CD14-positive monocyte (primary cell): ENCODE results near the gene HEBP2. TPM values are rescaled to one million over a fixed set of nuclear protein-coding genes. Genes with fewer than 3 reads are reported as not detected.
A peak's percentile ranks its signal among the peaks of the same experiment; 100 is the strongest.

Experiments used
- DNase-seq, 3 donors: peaks; one replicate each; pipeline ENCODE4 v3.0.0-alpha.2; 2011 to 2022
- H2AFZ ChIP-seq: 2 replicates; pipeline ENCODE4 v1.6.0; 2012; ENCODE audit warnings: mild to moderate bottlenecking, low read depth, low read length, inconsistent platforms; ENCODE audit not compliant: insufficient read depth, poor library complexity, severe bottlenecking
- H3K27ac ChIP-seq, 2 donors: 1 replicate in 1 of 2; 2 replicates in 1 of 2; pipeline ENCODE4 v1.5.1; 2012 to 2013; ENCODE audit warnings: low read length in 2 of 2, control low read depth in 1 of 2, inconsistent platforms in 1 of 2, low read depth in 1 of 2, mild to moderate bottlenecking in 1 of 2
- H3K27me3 ChIP-seq, 2 donors: one replicate each; pipeline versions ENCODE4 v1.6.0 to v1.6.1; 2011 to 2013; ENCODE audit warnings: low read length in 2 of 2; ENCODE audit not compliant: control insufficient read depth in 2 of 2, insufficient read depth in 2 of 2
- H3K36me3 ChIP-seq, 2 donors: replicated peaks in 1 of 2; 1 replicate in 1 of 2; 2 replicates in 1 of 2; pipeline versions ENCODE4 v1.5.1 to v1.6.1; 2012 to 2013; ENCODE audit warnings: low read length in 2 of 2, control low read depth in 1 of 2, inconsistent platforms in 1 of 2, mild to moderate bottlenecking in 1 of 2; ENCODE audit not compliant: insufficient read depth in 2 of 2, control insufficient read depth in 1 of 2
- H3K4me1 ChIP-seq, 2 donors: 1 replicate in 1 of 2; 2 replicates in 1 of 2; pipeline versions ENCODE4 v1.5.1 to v1.6.1; 2012 to 2013; ENCODE audit warnings: low read length in 2 of 2, control low read depth in 1 of 2, inconsistent platforms in 1 of 2, mild to moderate bottlenecking in 1 of 2, moderate library complexity in 1 of 2; ENCODE audit not compliant: insufficient read depth in 2 of 2, control insufficient read depth in 1 of 2
- H3K4me2 ChIP-seq: replicated peaks from 2 replicates; pipeline ENCODE3; 2012; ENCODE audit warnings: low read length, moderate library complexity, mild to moderate bottlenecking; ENCODE audit not compliant: poor library complexity, severe bottlenecking; ENCODE audit errors: extremely low read depth
- H3K4me3 ChIP-seq, 3 experiments: fragments of 200-600 bp in 1 of 3; sonication (generic) in 1 of 3; replicated peaks in 1 of 3; 1 replicate in 2 of 3; 2 replicates in 1 of 3; pipeline ENCODE4 v1.5.1; 2011 to 2013; ENCODE audit warnings: low read length in 3 of 3, mild to moderate bottlenecking in 3 of 3, control low read depth in 2 of 3, low read depth in 2 of 3, inconsistent platforms in 1 of 3, moderate library complexity in 1 of 3
- H3K79me2 ChIP-seq: 2 replicates; pipeline ENCODE4 v1.6.0; 2012; ENCODE audit warnings: mild to moderate bottlenecking, control low read depth, inconsistent platforms, low read length, moderate library complexity; ENCODE audit not compliant: insufficient read depth
- H3K9ac ChIP-seq: 2 replicates; pipeline ENCODE4 v1.6.0; 2017; ENCODE audit warnings: low read length, mild to moderate bottlenecking; ENCODE audit not compliant: insufficient read depth, poor library complexity, severe bottlenecking
- H3K9me3 ChIP-seq, 2 donors: replicated peaks in 1 of 2; 1 replicate in 1 of 2; 2 replicates in 1 of 2; pipeline versions ENCODE4 v1.5.1 to v1.6.1; 2012 to 2013; ENCODE audit warnings: low read length in 2 of 2, control low read depth in 1 of 2; ENCODE audit not compliant: control insufficient read depth in 1 of 2, insufficient read depth in 1 of 2
- H4K20me1 ChIP-seq: 2 replicates; pipeline ENCODE4 v1.6.0; 2012; ENCODE audit warnings: mild to moderate bottlenecking, low read length, control low read depth, moderate library complexity; ENCODE audit not compliant: insufficient read depth
- H3K27ac Mint-ChIP-seq, 7 donors: one replicate each; pipeline ENCODE4 v1.8.0; 2020; ENCODE audit warnings: mild to moderate bottlenecking in 7 of 7, mixed read lengths in 7 of 7, moderate library complexity in 6 of 7, inconsistent platforms in 2 of 7
- H3K27me3 Mint-ChIP-seq, 3 donors: one replicate each; pipeline ENCODE4 v1.8.0; 2021 to 2022; ENCODE audit warnings: low read depth in 3 of 3, mild to moderate bottlenecking in 3 of 3, mixed read lengths in 3 of 3, moderate library complexity in 3 of 3, inconsistent platforms in 1 of 3
- H3K36me3 Mint-ChIP-seq, 2 donors: one replicate each; pipeline ENCODE4 v1.8.0; 2020; ENCODE audit warnings: mixed read lengths in 2 of 2, inconsistent platforms in 1 of 2, mild to moderate bottlenecking in 1 of 2
- H3K4me1 Mint-ChIP-seq: one replicate; pipeline ENCODE4 v1.8.0; 2020; ENCODE audit warnings: mild to moderate bottlenecking, mixed read lengths
- H3K4me3 Mint-ChIP-seq, 2 donors: one replicate each; pipeline ENCODE4 v1.8.0; 2020; ENCODE audit warnings: mild to moderate bottlenecking in 2 of 2, mixed read lengths in 2 of 2, moderate library complexity in 1 of 2
- H3K9me3 Mint-ChIP-seq, 7 donors: one replicate each; pipeline ENCODE4 v1.8.0; 2020 to 2022; ENCODE audit warnings: mixed read lengths in 7 of 7, mild to moderate bottlenecking in 6 of 7, moderate library complexity in 6 of 7, inconsistent platforms in 2 of 7
- WGBS: methylation state at CpG from one replicate; pipeline ENCODE4 v1.1.5; 2013; ENCODE audit warnings: missing lambda C conversion rate; ENCODE audit not compliant: insufficient coverage; 5-methylcytosine and 5-hydroxymethylcytosine counted together
- intact Hi-C, 2 donors: fragments of 100-400 bp; cut with micrococcal nuclease; formaldehyde crosslinking; loops; one replicate each; pipeline versions ENCODE4 v1.15.0 to v1.15.1; 2023
- polyA plus RNA-seq, 3 donors: library from polyadenylated mRNA; depleted of rRNA in 1 of 3; unstranded in 2 of 3; stranded (reverse) in 1 of 3; fragments of 300-500 nt in 2 of 3; fragments of >200 nt in 1 of 3; fragmentation: Illumina TruSeq in 2 of 3; gene quantifications; 1 replicate in 2 of 3; 2 replicates in 1 of 3; pipeline ENCODE4 v1.2.3, GENCODE V29; 2012 to 2021
- TF ChIP-seq, protein P1 (sequence below): fragments of 200-600 bp; IDR thresholded peaks from one replicate; pipeline ENCODE4 v1.8.0; 2022; ENCODE audit warnings: antibody characterized with exemption, mild to moderate bottlenecking

The HEBP2 gene
- polyA plus RNA-seq, 3 donors: 17.0 to 97.5 (median 96.8) TPM

GRCh38 chr6:138456401-138456790 lies 52.4 kb downstream of the HEBP2 start:
- peaks cover 19% of the 10 kb centered on the region for H3K4me1 Mint-ChIP-seq
- H3K9ac ChIP-seq: no peak overlapping the region
- H3K27me3 Mint-ChIP-seq: no peaks in the 10 kb centered on the region
- 92% methylated on average over 2 of the region's 6 CpGs for WGBS
- no peak for DNase-seq
- H3K4me2 ChIP-seq: peak overlapping the region; percentile 50
- H3K27me3 ChIP-seq: no peaks in the 10 kb centered on the region
- intact Hi-C loops: loop anchor here in 1 of 2 donors (10.0 kb wide), 1 partner anchor 48 kb away; no protein-coding TSS in a partner anchor
- H2AFZ ChIP-seq: no peak overlapping the region
- no peak overlapping the region for H3K27ac ChIP-seq
- H3K9me3 Mint-ChIP-seq: peaks cover 0 to 3% (median 0%) of the 10 kb centered on the region in 7 donors
- H3K36me3 ChIP-seq: no peaks in the 10 kb centered on the region
- H3K36me3 Mint-ChIP-seq: no peaks in the 10 kb centered on the region
- no peaks in the 10 kb centered on the region for H4K20me1 ChIP-seq
- H3K9me3 ChIP-seq: no peaks in the 10 kb centered on the region
- H3K4me3 Mint-ChIP-seq: peak overlapping the region in 1 of 2 donors; percentile 42
- H3K4me3 ChIP-seq: peak overlapping the region in 1 of 3 experiments; percentile 53
- peaks cover 11 to 19% of the 10 kb centered on the region in 2 donors for H3K4me1 ChIP-seq
- TF ChIP-seq, protein P1, sequence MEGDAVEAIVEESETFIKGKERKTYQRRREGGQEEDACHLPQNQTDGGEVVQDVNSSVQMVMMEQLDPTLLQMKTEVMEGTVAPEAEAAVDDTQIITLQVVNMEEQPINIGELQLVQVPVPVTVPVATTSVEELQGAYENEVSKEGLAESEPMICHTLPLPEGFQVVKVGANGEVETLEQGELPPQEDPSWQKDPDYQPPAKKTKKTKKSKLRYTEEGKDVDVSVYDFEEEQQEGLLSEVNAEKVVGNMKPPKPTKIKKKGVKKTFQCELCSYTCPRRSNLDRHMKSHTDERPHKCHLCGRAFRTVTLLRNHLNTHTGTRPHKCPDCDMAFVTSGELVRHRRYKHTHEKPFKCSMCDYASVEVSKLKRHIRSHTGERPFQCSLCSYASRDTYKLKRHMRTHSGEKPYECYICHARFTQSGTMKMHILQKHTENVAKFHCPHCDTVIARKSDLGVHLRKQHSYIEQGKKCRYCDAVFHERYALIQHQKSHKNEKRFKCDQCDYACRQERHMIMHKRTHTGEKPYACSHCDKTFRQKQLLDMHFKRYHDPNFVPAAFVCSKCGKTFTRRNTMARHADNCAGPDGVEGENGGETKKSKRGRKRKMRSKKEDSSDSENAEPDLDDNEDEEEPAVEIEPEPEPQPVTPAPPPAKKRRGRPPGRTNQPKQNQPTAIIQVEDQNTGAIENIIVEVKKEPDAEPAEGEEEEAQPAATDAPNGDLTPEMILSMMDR: no peak
- H3K79me2 ChIP-seq: no peaks in the 10 kb centered on the region
- no peak overlapping the region for H3K27ac Mint-ChIP-seq

GRCh38 chr6:138461647-138462046 lies 57.6 kb downstream of the HEBP2 start:
- H3K36me3 Mint-ChIP-seq: peaks cover 8 to 11% of the 10 kb centered on the region in 2 donors
- peaks cover 0 to 4% of the 10 kb centered on the region in 2 donors for H3K9me3 ChIP-seq
- DNase-seq: no peak
- intact Hi-C loops: no loop called here
- peaks cover 0 to 6% (median 2%) of the 10 kb centered on the region in 7 donors for H3K9me3 Mint-ChIP-seq
- no CpG with 5 or more reads among the region's 1 CpG for WGBS
- peaks cover 0 to under 1% of the 10 kb centered on the region in 2 donors for H3K4me1 ChIP-seq
- H3K27ac Mint-ChIP-seq: no peak overlapping the region
- no peak overlapping the region for H3K4me3 ChIP-seq
- no peaks in the 10 kb centered on the region for H3K27me3 ChIP-seq
- no peak overlapping the region for H3K27ac ChIP-seq
- TF ChIP-seq, protein P1: no peak
- H3K4me1 Mint-ChIP-seq: peaks cover 6% of the 10 kb centered on the region
- H3K4me3 Mint-ChIP-seq: no peak overlapping the region
- H2AFZ ChIP-seq: no peak overlapping the region
- H4K20me1 ChIP-seq: no peaks in the 10 kb centered on the region
- no peak overlapping the region for H3K4me2 ChIP-seq
- no peaks in the 10 kb centered on the region for H3K36me3 ChIP-seq
- no peaks in the 10 kb centered on the region for H3K27me3 Mint-ChIP-seq
- no peaks in the 10 kb centered on the region for H3K79me2 ChIP-seq
- H3K9ac ChIP-seq: no peak overlapping the region
